ENCODE data around the gene ZNF394. TPM values are rescaled to one million over a fixed set of nuclear protein-coding genes. Genes with fewer than 3 reads are reported as not detected.

ZNF394 gene
- total RNA-seq, 1 donor from 2014 or later: 15.8 TPM

GRCh38 chr7:99499371-99499720 is 735 bp downstream of the ZNF394 start:
- intact Hi-C loops (cut with DNase I): no loop called here
- no peak for ATAC-seq (ENCODE audit: poor library complexity)
- no peak for DNase-seq

- ATAC-seq (ENCODE audit: poor library complexity): no peak
- intact Hi-C loops (cut with DNase I): no loop called here
- DNase-seq: no peak
These were observed 1.5 kb downstream of the ZNF394 start for GRCh38 chr7:99498546-99498944.

GRCh38 chr7:99497766-99498545 is 2.1 kb downstream of the ZNF394 start:
- intact Hi-C loops (cut with DNase I): no loop called here
- no peak for ATAC-seq (ENCODE audit: poor library complexity)

GRCh38 chr7:99493823-99494222 is 6.3 kb downstream of the ZNF394 start:
- intact Hi-C loops (cut with DNase I): no loop called here
- ATAC-seq (ENCODE audit: poor library complexity) (no peak), DNase-seq (no peak)

More at GRCh38 chr7:99497766-99498545, 2.1 kb downstream of the ZNF394 start:
- no peak for DNase-seq

- DNase-seq (no peak), ATAC-seq (ENCODE audit: poor library complexity) (no peak)
- intact Hi-C loops (cut with DNase I): no loop called here
These were observed 9.2 kb downstream of the ZNF394 start for GRCh38 chr7:99490878-99491277.

GRCh38 chr7:99489235-99489634 is 10.8 kb downstream of the ZNF394 start:
- DNase-seq (no peak), ATAC-seq (ENCODE audit: poor library complexity) (no peak)
- intact Hi-C loops (cut with DNase I): no loop called here

- ATAC-seq (ENCODE audit: poor library complexity) (no peak), DNase-seq (no peak)
- intact Hi-C loops (cut with DNase I): no loop called here
These were observed 15.0 kb downstream of the ZNF394 start for GRCh38 chr7:99485094-99485493.

- intact Hi-C loops (cut with DNase I): no loop called here
- DNase-seq (no peak), ATAC-seq (ENCODE audit: poor library complexity) (peak; percentile 52)
These were observed 21.3 kb downstream of the ZNF394 start for GRCh38 chr7:99478464-99479440.

GRCh38 chr7:99476107-99476506 is 24.0 kb downstream of the ZNF394 start:
- intact Hi-C loops (cut with DNase I): no loop called here
- DNase-seq (no peak), ATAC-seq (ENCODE audit: poor library complexity) (no peak)

GRCh38 chr7:99473315-99473596 is 26.8 kb downstream of the ZNF394 start:
- intact Hi-C loops (cut with DNase I): no loop called here
- ATAC-seq (ENCODE audit: poor library complexity): no peak

GRCh38 chr7:99472561-99473314 is 27.3 kb downstream of the ZNF394 start, which contains the start of gene ZNF789:
Gene ZNF789, plus strand, starts transcription at chr7:99472890. Its CDS starts 3,567 bp downstream, at chr7:99476457.
- intact Hi-C loops (cut with DNase I): no loop called here
- peak; percentile 99 for DNase-seq
- peak; percentile 99 for ATAC-seq (ENCODE audit: poor library complexity)

More at GRCh38 chr7:99473315-99473596, 26.8 kb downstream of the ZNF394 start:
- no peak for DNase-seq

GRCh38 chr7:99469381-99470065 is 30.6 kb downstream of the ZNF394 start:
- DNase-seq (no peak), ATAC-seq (ENCODE audit: poor library complexity) (no peak)
- intact Hi-C loops (cut with DNase I): no loop called here

- intact Hi-C loops (cut with DNase I): no loop called here
- no peak for DNase-seq
- no peak for ATAC-seq (ENCODE audit: poor library complexity)
These were observed 31.7 kb downstream of the ZNF394 start for GRCh38 chr7:99468336-99468918.

- ATAC-seq (ENCODE audit: poor library complexity) (peak; percentile 26), DNase-seq (no peak)
- intact Hi-C loops (cut with DNase I): no loop called here
These were observed 34.7 kb downstream of the ZNF394 start for GRCh38 chr7:99465421-99465768.

- intact Hi-C loops (cut with DNase I): no loop called here
- DNase-seq (no peak), ATAC-seq (ENCODE audit: poor library complexity) (no peak)
These were observed 38.9 kb downstream of the ZNF394 start for GRCh38 chr7:99461221-99461620.

GRCh38 chr7:99460651-99461050 is 39.4 kb downstream of the ZNF394 start:
- ATAC-seq (ENCODE audit: poor library complexity) (no peak), DNase-seq (no peak)
- intact Hi-C loops (cut with DNase I): no loop called here

- ATAC-seq (ENCODE audit: poor library complexity) (no peak), DNase-seq (no peak)
- intact Hi-C loops (cut with DNase I): no loop called here
These were observed 41.0 kb downstream of the ZNF394 start for GRCh38 chr7:99459087-99459486.
